Activated T-helper 1 cell treated with anti-CD3 and anti-CD28 coated beads, Interleukin-2, amount 50 U/mL, for 16 hours (primary cell): ENCODE results near the gene RBMX.
"Not testable (repeated sequence)": the region's sequence is repeated elsewhere in the genome, so short reads cannot be mapped to it uniquely, and the experiment has no call there.

Experiments
- DNase-seq, 2 donors: peaks; one replicate each; pipeline ENCODE4 v3.0.0-alpha.2; 2020; ENCODE audit warnings: low read depth in 1 of 2, low spot score in 1 of 2

The RBMX gene

GRCh38 chrX:136879001-136879687 lies 1.4 kb downstream of the RBMX start:
- no peak for DNase-seq

GRCh38 chrX:136878423-136878822 lies 2.1 kb downstream of the RBMX start:
- DNase-seq = no peak

GRCh38 chrX:136874114-136874513 lies 6.4 kb downstream of the RBMX start:
- not testable (repeated sequence) for DNase-seq

- not testable (repeated sequence) for DNase-seq
Measured at GRCh38 chrX:136873210-136873609, 7.3 kb downstream of the RBMX start.

- no peak for DNase-seq
Measured at GRCh38 chrX:136872091-136872700, 8.3 kb downstream of the RBMX start.

- no peak for DNase-seq
Measured at GRCh38 chrX:136870064-136870463, 10.5 kb downstream of the RBMX start.

- DNase-seq = no peak
Measured at GRCh38 chrX:136868283-136869055, 12.1 kb downstream of the RBMX start.

- DNase-seq = no peak
Measured at GRCh38 chrX:136867518-136867917, 13.0 kb downstream of the RBMX start.

GRCh38 chrX:136867096-136867491 lies 13.4 kb downstream of the RBMX start:
- no peak for DNase-seq

- no peak for DNase-seq
Measured at GRCh38 chrX:136866337-136867095, 14.0 kb downstream of the RBMX start.

- no peak for DNase-seq
Measured at GRCh38 chrX:136865270-136866158, 15.0 kb downstream of the RBMX start.

GRCh38 chrX:136863826-136864225 lies 16.7 kb downstream of the RBMX start:
- no peak for DNase-seq

- DNase-seq = no peak
Measured at GRCh38 chrX:136862546-136862945, 18.0 kb downstream of the RBMX start.

- DNase-seq = no peak
Measured at GRCh38 chrX:136861877-136862276, 18.6 kb downstream of the RBMX start.

- no peak for DNase-seq
Measured at GRCh38 chrX:136858007-136858756, 22.3 kb downstream of the RBMX start.

GRCh38 chrX:136856551-136856950 lies 24.0 kb downstream of the RBMX start:
- no peak for DNase-seq

- DNase-seq = no peak
Measured at GRCh38 chrX:136856050-136856449, 24.5 kb downstream of the RBMX start.

- DNase-seq = no peak
Measured at GRCh38 chrX:136851526-136851925, 29.0 kb downstream of the RBMX start.

GRCh38 chrX:136850441-136851175 lies 29.9 kb downstream of the RBMX start:
- no peak for DNase-seq
